ENCODE data around the gene CD74. TPM values are rescaled to one million over a fixed set of nuclear protein-coding genes. Genes with fewer than 3 reads are reported as not detected.

CD74 gene
- total RNA-seq, 1 donor from 2014 or later = 15.7 TPM

- Mint-ChIP-seq H3K27ac (ENCODE audit: unreplicated experiment) (peak overlapping the region; percentile 48), H3K9me3 (ENCODE audit: unreplicated experiment) (peaks cover 2% of the 10 kb centered on the region), H3K4me1 (ENCODE audit: low read depth, unreplicated experiment) (peaks cover 5% of the 10 kb centered on the region), H3K4me3 (ENCODE audit: unreplicated experiment) (no peak overlapping the region), H3K36me3 (ENCODE audit: low read depth, unreplicated experiment) (peaks cover 10% of the 10 kb centered on the region), H3K27me3 (ENCODE audit: low read depth, unreplicated experiment) (no peaks in the 10 kb centered on the region)
- DNase-seq (ENCODE audit: low read depth) = no peak
- H3K4me3 ChIP-seq (ENCODE audit: insufficient read depth, low read depth, low read length) = no peak overlapping the region
- peaks cover 12% of the 10 kb centered on the region for H4K20me1 ChIP-seq (ENCODE audit: insufficient read depth, low read length)
- TF ChIP-seq, protein P1, sequence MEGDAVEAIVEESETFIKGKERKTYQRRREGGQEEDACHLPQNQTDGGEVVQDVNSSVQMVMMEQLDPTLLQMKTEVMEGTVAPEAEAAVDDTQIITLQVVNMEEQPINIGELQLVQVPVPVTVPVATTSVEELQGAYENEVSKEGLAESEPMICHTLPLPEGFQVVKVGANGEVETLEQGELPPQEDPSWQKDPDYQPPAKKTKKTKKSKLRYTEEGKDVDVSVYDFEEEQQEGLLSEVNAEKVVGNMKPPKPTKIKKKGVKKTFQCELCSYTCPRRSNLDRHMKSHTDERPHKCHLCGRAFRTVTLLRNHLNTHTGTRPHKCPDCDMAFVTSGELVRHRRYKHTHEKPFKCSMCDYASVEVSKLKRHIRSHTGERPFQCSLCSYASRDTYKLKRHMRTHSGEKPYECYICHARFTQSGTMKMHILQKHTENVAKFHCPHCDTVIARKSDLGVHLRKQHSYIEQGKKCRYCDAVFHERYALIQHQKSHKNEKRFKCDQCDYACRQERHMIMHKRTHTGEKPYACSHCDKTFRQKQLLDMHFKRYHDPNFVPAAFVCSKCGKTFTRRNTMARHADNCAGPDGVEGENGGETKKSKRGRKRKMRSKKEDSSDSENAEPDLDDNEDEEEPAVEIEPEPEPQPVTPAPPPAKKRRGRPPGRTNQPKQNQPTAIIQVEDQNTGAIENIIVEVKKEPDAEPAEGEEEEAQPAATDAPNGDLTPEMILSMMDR (IDR thresholded peaks at IDR 0.05; ENCODE audit: insufficient read depth, low read depth, low read length) = no peak
- TF ChIP-seq EZH2 (IDR thresholded peaks at IDR 0.05; ENCODE audit: insufficient read depth, low read length) = no peak
- H2AFZ ChIP-seq (ENCODE audit: low read depth, low read length) = no peak overlapping the region
- peaks cover 17% of the 10 kb centered on the region for H3K79me2 ChIP-seq (ENCODE audit: insufficient read depth, low read length)
- no peaks in the 10 kb centered on the region for H3K36me3 ChIP-seq (ENCODE audit: insufficient read depth, low read length)
- no peak overlapping the region for H3K9ac ChIP-seq (ENCODE audit: low read length)
- peaks cover 6% of the 10 kb centered on the region for H3K4me1 ChIP-seq (ENCODE audit: insufficient read depth, low read length)
- no peaks in the 10 kb centered on the region for H3K27me3 ChIP-seq (ENCODE audit: insufficient read depth, low read length)
- no peak for FAIRE-seq
- H3K4me2 ChIP-seq (ENCODE audit: low read length) = no peak overlapping the region
- no peak overlapping the region for H3K27ac ChIP-seq (ENCODE audit: low read depth, low read length)
- H3K9me3 ChIP-seq (ENCODE audit: insufficient read depth, low read depth, low read length) = no peaks in the 10 kb centered on the region
Observed at GRCh38 chr5:150452914-150453313, 40.2 kb upstream of the CD74 start.

DNA sequence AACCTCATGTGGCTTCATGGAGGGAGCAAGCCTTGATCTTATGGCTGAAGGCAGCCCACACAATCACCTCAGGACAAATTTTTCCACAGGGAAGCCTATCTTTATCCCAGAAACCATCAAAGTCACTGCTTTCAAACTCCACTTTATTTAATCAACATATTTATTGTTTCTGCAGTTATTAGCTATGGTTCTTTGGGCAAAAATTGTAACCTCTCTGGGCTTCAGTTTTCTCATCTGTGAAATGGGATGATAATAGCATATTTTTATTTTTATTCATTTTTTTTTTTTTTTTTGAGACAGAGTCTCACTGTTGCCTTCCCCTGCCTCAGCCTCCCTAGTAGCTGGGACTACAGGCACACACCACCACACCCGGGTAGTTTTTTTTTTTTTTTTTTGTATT is 38.9 kb upstream of the CD74 start:
- H3K27ac Mint-ChIP-seq (ENCODE audit: unreplicated experiment) = no peak overlapping the region
- Histone ChIP-seq H3K27ac (ENCODE audit: low read depth, low read length) (no peak overlapping the region), H3K36me3 (ENCODE audit: insufficient read depth, low read length) (peaks cover 12% of the 10 kb centered on the region), H2AFZ (ENCODE audit: low read depth, low read length) (no peak overlapping the region), H3K27me3 (ENCODE audit: insufficient read depth, low read length) (no peaks in the 10 kb centered on the region), H3K9me3 (ENCODE audit: insufficient read depth, low read depth, low read length) (no peaks in the 10 kb centered on the region), H3K4me2 (ENCODE audit: low read length) (no peak overlapping the region), H3K4me1 (ENCODE audit: insufficient read depth, low read length) (peaks cover 19% of the 10 kb centered on the region), H3K9ac (ENCODE audit: low read length) (no peak overlapping the region), H3K4me3 (ENCODE audit: insufficient read depth, low read depth, low read length) (no peak overlapping the region), H3K79me2 (ENCODE audit: insufficient read depth, low read length) (peaks cover 30% of the 10 kb centered on the region), H4K20me1 (ENCODE audit: insufficient read depth, low read length) (peaks cover 26% of the 10 kb centered on the region)
- H3K4me1 Mint-ChIP-seq (ENCODE audit: low read depth, unreplicated experiment) = peaks cover 15% of the 10 kb centered on the region
- H3K27me3 Mint-ChIP-seq (ENCODE audit: low read depth, unreplicated experiment) = no peaks in the 10 kb centered on the region
- no peak for FAIRE-seq
- TF ChIP-seq, protein P1 (IDR thresholded peaks at IDR 0.05; ENCODE audit: insufficient read depth, low read depth, low read length) = no peak
- no peak for TF ChIP-seq EZH2 (IDR thresholded peaks at IDR 0.05; ENCODE audit: insufficient read depth, low read length)
- H3K36me3 Mint-ChIP-seq (ENCODE audit: low read depth, unreplicated experiment) = peaks cover 20% of the 10 kb centered on the region
- H3K4me3 Mint-ChIP-seq (ENCODE audit: unreplicated experiment) = no peak overlapping the region
- H3K9me3 Mint-ChIP-seq (ENCODE audit: unreplicated experiment) = peaks cover 2% of the 10 kb centered on the region
- no peak for DNase-seq (ENCODE audit: low read depth)

GRCh38 chr5:150449517-150450339 is 37.0 kb upstream of the CD74 start, which contains the start of gene RPS14:
TSS of gene RPS14 (minus strand) at chr5:150449739. CDS start at chr5:150447733, 2,006 bp downstream.
- peak within 1 kb of the TSS; percentile 100 for H3K27ac Mint-ChIP-seq (ENCODE audit: unreplicated experiment)
- H3K36me3 Mint-ChIP-seq (ENCODE audit: low read depth, unreplicated experiment) = peaks cover 30% of the 10 kb centered on the region
- no peaks in the 10 kb centered on the region for H3K27me3 Mint-ChIP-seq (ENCODE audit: low read depth, unreplicated experiment)
- H2AFZ ChIP-seq (ENCODE audit: low read depth, low read length) = peak within 1 kb of the TSS; percentile 92
- H3K4me1 ChIP-seq (ENCODE audit: insufficient read depth, low read length) = peaks cover 24% of the 10 kb centered on the region
- H3K9ac ChIP-seq (ENCODE audit: low read length) = peak within 1 kb of the TSS; percentile 98
- H3K9me3 Mint-ChIP-seq (ENCODE audit: unreplicated experiment) = peaks cover 2% of the 10 kb centered on the region
- H3K4me1 Mint-ChIP-seq (ENCODE audit: low read depth, unreplicated experiment) = peaks cover 32% of the 10 kb centered on the region
- H4K20me1 ChIP-seq (ENCODE audit: insufficient read depth, low read length) = peaks cover 44% of the 10 kb centered on the region
- peak within 1 kb of the TSS; percentile 90 for H3K4me3 ChIP-seq (ENCODE audit: insufficient read depth, low read depth, low read length)
- H3K4me2 ChIP-seq (ENCODE audit: low read length) = peak within 1 kb of the TSS; percentile 90
- peak; percentile 91 for DNase-seq (ENCODE audit: low read depth)
- peaks cover 30% of the 10 kb centered on the region for H3K36me3 ChIP-seq (ENCODE audit: insufficient read depth, low read length)
- no peak for TF ChIP-seq EZH2 (IDR thresholded peaks at IDR 0.05; ENCODE audit: insufficient read depth, low read length)
- TF ChIP-seq, protein P1 (IDR thresholded peaks at IDR 0.05; ENCODE audit: insufficient read depth, low read depth, low read length) = peak; percentile 84
- peaks cover 49% of the 10 kb centered on the region for H3K79me2 ChIP-seq (ENCODE audit: insufficient read depth, low read length)
- no peaks in the 10 kb centered on the region for H3K27me3 ChIP-seq (ENCODE audit: insufficient read depth, low read length)
- H3K27ac ChIP-seq (ENCODE audit: low read depth, low read length) = peak within 1 kb of the TSS; percentile 99
- FAIRE-seq = no peak
- H3K4me3 Mint-ChIP-seq (ENCODE audit: unreplicated experiment) = peak within 1 kb of the TSS; percentile 99
- H3K9me3 ChIP-seq (ENCODE audit: insufficient read depth, low read depth, low read length) = no peaks in the 10 kb centered on the region

All from astrocyte (in vitro differentiated cells and primary cell).